NCI-H510A (cell line): ENCODE data around the gene CAMK1.

Experiments
- DNase-seq: peaks from one replicate; lab custom pipeline; 2025; lab: John Stamatoyannopoulos, UW

Gene CAMK1

GRCh38 chr3:9769426-9770275 lies at the start of gene CAMK1:
TSS of gene CAMK1 (minus strand) at chr3:9769947. CDS start at chr3:9767749, 2,198 bp downstream.
- peak; percentile 35 for DNase-seq

- no peak for DNase-seq
Measured at GRCh38 chr3:9818666-9819335, 49.1 kb upstream of the CAMK1 start.

- DNase-seq = no peak
Measured at GRCh38 chr3:9817436-9817835, 47.7 kb upstream of the CAMK1 start.

- no peak for DNase-seq
Measured at GRCh38 chr3:9815986-9816385, 46.2 kb upstream of the CAMK1 start.

- DNase-seq = no peak
Measured at GRCh38 chr3:9812870-9813483, 43.2 kb upstream of the CAMK1 start.

- DNase-seq = no peak
Measured at GRCh38 chr3:9810846-9811245, 41.1 kb upstream of the CAMK1 start.

GRCh38 chr3:9810433-9810770 lies 40.7 kb upstream of the CAMK1 start:
- DNase-seq = no peak

- peak; percentile 44 for DNase-seq
Measured at GRCh38 chr3:9809615-9810432, 40.1 kb upstream of the CAMK1 start, which contains the start of gene TTLL3. TSS of gene TTLL3 (plus strand) at chr3:9810262. CDS start at chr3:9810662, 400 bp downstream.

- no peak for DNase-seq
Measured at GRCh38 chr3:9809239-9809614, 39.5 kb upstream of the CAMK1 start.

GRCh38 chr3:9808345-9809037 lies 38.7 kb upstream of the CAMK1 start:
- peak; percentile 4 for DNase-seq

- no peak for DNase-seq
Measured at GRCh38 chr3:9807981-9808344, 38.2 kb upstream of the CAMK1 start.

- DNase-seq = no peak
Measured at GRCh38 chr3:9806688-9807589, 37.2 kb upstream of the CAMK1 start.

GRCh38 chr3:9806137-9806536 lies 36.4 kb upstream of the CAMK1 start:
- DNase-seq = no peak

GRCh38 chr3:9804996-9805395 lies 35.2 kb upstream of the CAMK1 start:
- no peak for DNase-seq

- DNase-seq = no peak
Measured at GRCh38 chr3:9803494-9803893, 33.7 kb upstream of the CAMK1 start.

GRCh38 chr3:9800529-9800928 lies 30.8 kb upstream of the CAMK1 start:
- DNase-seq = no peak

- DNase-seq = no peak
Measured at GRCh38 chr3:9797196-9797945, 27.6 kb upstream of the CAMK1 start.

GRCh38 chr3:9795207-9795606 lies 25.5 kb upstream of the CAMK1 start:
- no peak for DNase-seq

GRCh38 chr3:9794400-9794799 lies 24.7 kb upstream of the CAMK1 start:
- no peak for DNase-seq
